Uterus (tissue), 2 donors: ENCODE results near the gene MYH14.

Experiments used
- CTCF ChIP-seq, 4 experiments: fragments of 200-600 bp in 2 of 4; fragments of 450-650 bp in 2 of 4; sonication (generic) in 2 of 4; IDR thresholded peaks; one replicate each; pipeline ENCODE4 v1.5.1; 2016 to 2019; ENCODE audit warnings: antibody characterized with exemption in 4 of 4, mild to moderate bottlenecking in 2 of 4, moderate library complexity in 1 of 4
- POLR2A ChIP-seq, 2 donors: fragments of 450-650 bp; IDR thresholded peaks; one replicate each; pipeline ENCODE4 v1.6.1; 2016; ENCODE audit warnings: antibody characterized with exemption in 2 of 2, mild to moderate bottlenecking in 1 of 2, moderate library complexity in 1 of 2

- TF ChIP-seq POLR2A (IDR thresholded peaks at IDR 0.05) (no peak), CTCF (IDR thresholded peaks at IDR 0.05) (no peak)
These were observed 58.1 kb downstream of the MYH14 start for GRCh38 chr19:50261446-50261970.
